Fibroblast of lung (primary cell): ENCODE data around the gene NCOA7.

Experiments used
- CTCF ChIP-seq, 2 donors: IDR thresholded peaks in 1 of 2; conservative IDR thresholded peaks in 1 of 2; 1 replicate in 1 of 2; 2 replicates in 1 of 2; pipeline ENCODE4 v1.5.1; 2011 to 2012; ENCODE audit warnings: low read length in 2 of 2, control low read depth in 1 of 2, inconsistent platforms in 1 of 2, low read depth in 1 of 2, mild to moderate bottlenecking in 1 of 2
- EZH2 ChIP-seq: IDR thresholded peaks from 2 replicates; pipeline ENCODE4 v1.5.1; 2012; ENCODE audit warnings: low read length, control low read depth, mild to moderate bottlenecking; ENCODE audit errors: missing control alignments

GRCh38 chr6:125835221-125835744, 44.5 kb downstream of the NCOA7 start:
- TF ChIP-seq CTCF (conservative IDR thresholded peaks at IDR 0.05 in 1 of 2, IDR thresholded peaks at IDR 0.05 in 1 of 2; ENCODE audit: low read depth in 1 of 2, low read length in 2 of 2) (no peak), EZH2 (no peak)
